Gastroesophageal sphincter (tissue), 3 donors: ENCODE data around the gene PTDSS2.

Source experiments
- EP300 ChIP-seq: sonication (generic); formaldehyde crosslinking; IDR thresholded peaks from one replicate; pipeline ENCODE4 v1.6.1; 2017; ENCODE audit warnings: antibody characterized with exemption, mild to moderate bottlenecking
- POLR2A ChIP-seq, 2 donors: fragments of 450-650 bp; IDR thresholded peaks; one replicate each; pipeline ENCODE4 v1.6.1; 2017; ENCODE audit warnings: antibody characterized with exemption in 2 of 2, mild to moderate bottlenecking in 2 of 2, moderate library complexity in 1 of 2
- POLR2AphosphoS5 ChIP-seq: sonication (generic); formaldehyde crosslinking; IDR thresholded peaks from one replicate; pipeline ENCODE4 v1.6.1; 2017; ENCODE audit warnings: antibody characterized with exemption
- TF ChIP-seq, protein P1 (sequence below), 4 experiments: fragments of 200-600 bp in 2 of 4; fragments of 450-650 bp in 2 of 4; sonication (generic) in 1 of 4; IDR thresholded peaks; one replicate each; pipeline ENCODE4 v1.5.1; 2017 to 2019; ENCODE audit warnings: antibody characterized with exemption in 4 of 4, mild to moderate bottlenecking in 2 of 4, moderate library complexity in 2 of 4

DNA sequence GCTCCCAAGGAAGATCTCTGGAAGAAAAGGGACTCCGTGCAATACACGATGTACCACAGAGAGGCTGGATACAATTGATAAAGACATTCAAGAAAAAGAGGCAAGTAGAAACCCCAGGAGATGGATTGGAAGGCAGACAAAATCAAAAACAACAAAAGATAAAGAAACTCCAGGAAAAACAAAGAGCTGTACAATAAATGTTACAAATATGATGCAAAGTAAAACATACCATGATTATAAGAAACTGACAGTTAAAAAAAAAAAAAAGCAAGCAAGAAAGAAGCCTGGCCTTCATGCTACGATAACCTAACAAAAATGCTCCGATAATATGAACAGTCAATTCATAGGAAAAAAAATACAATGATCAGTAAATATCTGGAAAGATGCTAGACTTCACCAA, 24.8 kb upstream of the PTDSS2 start:
- TF ChIP-seq, protein P1, sequence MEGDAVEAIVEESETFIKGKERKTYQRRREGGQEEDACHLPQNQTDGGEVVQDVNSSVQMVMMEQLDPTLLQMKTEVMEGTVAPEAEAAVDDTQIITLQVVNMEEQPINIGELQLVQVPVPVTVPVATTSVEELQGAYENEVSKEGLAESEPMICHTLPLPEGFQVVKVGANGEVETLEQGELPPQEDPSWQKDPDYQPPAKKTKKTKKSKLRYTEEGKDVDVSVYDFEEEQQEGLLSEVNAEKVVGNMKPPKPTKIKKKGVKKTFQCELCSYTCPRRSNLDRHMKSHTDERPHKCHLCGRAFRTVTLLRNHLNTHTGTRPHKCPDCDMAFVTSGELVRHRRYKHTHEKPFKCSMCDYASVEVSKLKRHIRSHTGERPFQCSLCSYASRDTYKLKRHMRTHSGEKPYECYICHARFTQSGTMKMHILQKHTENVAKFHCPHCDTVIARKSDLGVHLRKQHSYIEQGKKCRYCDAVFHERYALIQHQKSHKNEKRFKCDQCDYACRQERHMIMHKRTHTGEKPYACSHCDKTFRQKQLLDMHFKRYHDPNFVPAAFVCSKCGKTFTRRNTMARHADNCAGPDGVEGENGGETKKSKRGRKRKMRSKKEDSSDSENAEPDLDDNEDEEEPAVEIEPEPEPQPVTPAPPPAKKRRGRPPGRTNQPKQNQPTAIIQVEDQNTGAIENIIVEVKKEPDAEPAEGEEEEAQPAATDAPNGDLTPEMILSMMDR (IDR thresholded peaks at IDR 0.05), result no peak
- TF ChIP-seq POLR2A (IDR thresholded peaks at IDR 0.05) (no peak), POLR2AphosphoS5 (no peak), EP300 (no peak)
